ENCODE data around the gene MAP4K5. TPM values are rescaled to one million over a fixed set of nuclear protein-coding genes. Genes with fewer than 3 reads are reported as not detected.

MAP4K5 gene
- total and polyA plus RNA-seq, 2 of the 13 experiments (the other 11 are each of a cell fraction or from before 2014, with no cell fraction given), result 12.7 to 23.9 TPM

GRCh38 chr14:50434528-50434927 is 97.8 kb downstream of the MAP4K5 start:
- no peak overlapping the region for H3K9ac ChIP-seq (ENCODE audit: insufficient read depth, low read depth, low read length)
- no peak for FAIRE-seq
- no peaks in the 10 kb centered on the region for H3K79me2 ChIP-seq (ENCODE audit: insufficient read depth, low read length)
- no peaks in the 10 kb centered on the region for H3K27me3 ChIP-seq (ENCODE audit: control insufficient read depth in 1 of 2, insufficient read depth in 2 of 2, low read length in 2 of 2)
- H3K4me2 ChIP-seq (ENCODE audit: low read depth, low read length), result no peak overlapping the region
- ChIA-PET CTCF (ENCODE audit: low intra/inter-chr PET ratio, low total read pairs) (no interaction called here), POLR2A (no interaction called here)
- no peaks in the 10 kb centered on the region for H3K9me3 ChIP-seq (ENCODE audit: low read length)
- no peak overlapping the region for H3K4me3 ChIP-seq (replicated peaks in 1 of 3; ENCODE audit: insufficient read depth in 1 of 3, low read depth in 2 of 3, low read length in 3 of 3)
- no peak overlapping the region for H2AFZ ChIP-seq (ENCODE audit: low read length)
- intact Hi-C loops (cut with micrococcal nuclease; ENCODE audit: unreplicated experiment), result no loop called here
- in situ Hi-C loops (cut with HindIII; ENCODE audit: extremely low pct_ligation_motif_present, low pct_unique_long_range_greater_than_20kb), result no loop called here
- H3K4me1 ChIP-seq (ENCODE audit: insufficient read depth, low read length), result 0 out of 2 replicates have a peak, but pooled peaks cover 5% of the 10 kb centered on the region
- DNase-seq (ENCODE audit: low spot score), result peak; percentile 5
- H3K36me3 ChIP-seq (replicated peaks in 1 of 2; ENCODE audit: control insufficient read depth in 1 of 2, insufficient read depth in 2 of 2, low read length in 2 of 2), result peaks cover 5 to 23% of the 10 kb centered on the region in 2 experiments
- no peak for TF ChIP-seq ZFP82 (CRISPR knock-in tag; IDR thresholded peaks at IDR 0.05; ENCODE audit: borderline replicate concordance)
- TF ChIP-seq, protein P1, sequence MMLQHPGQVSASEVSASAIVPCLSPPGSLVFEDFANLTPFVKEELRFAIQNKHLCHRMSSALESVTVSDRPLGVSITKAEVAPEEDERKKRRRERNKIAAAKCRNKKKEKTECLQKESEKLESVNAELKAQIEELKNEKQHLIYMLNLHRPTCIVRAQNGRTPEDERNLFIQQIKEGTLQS (CRISPR knock-in tag; IDR thresholded peaks at IDR 0.05), result no peak
- TF ChIP-seq, protein P2, sequence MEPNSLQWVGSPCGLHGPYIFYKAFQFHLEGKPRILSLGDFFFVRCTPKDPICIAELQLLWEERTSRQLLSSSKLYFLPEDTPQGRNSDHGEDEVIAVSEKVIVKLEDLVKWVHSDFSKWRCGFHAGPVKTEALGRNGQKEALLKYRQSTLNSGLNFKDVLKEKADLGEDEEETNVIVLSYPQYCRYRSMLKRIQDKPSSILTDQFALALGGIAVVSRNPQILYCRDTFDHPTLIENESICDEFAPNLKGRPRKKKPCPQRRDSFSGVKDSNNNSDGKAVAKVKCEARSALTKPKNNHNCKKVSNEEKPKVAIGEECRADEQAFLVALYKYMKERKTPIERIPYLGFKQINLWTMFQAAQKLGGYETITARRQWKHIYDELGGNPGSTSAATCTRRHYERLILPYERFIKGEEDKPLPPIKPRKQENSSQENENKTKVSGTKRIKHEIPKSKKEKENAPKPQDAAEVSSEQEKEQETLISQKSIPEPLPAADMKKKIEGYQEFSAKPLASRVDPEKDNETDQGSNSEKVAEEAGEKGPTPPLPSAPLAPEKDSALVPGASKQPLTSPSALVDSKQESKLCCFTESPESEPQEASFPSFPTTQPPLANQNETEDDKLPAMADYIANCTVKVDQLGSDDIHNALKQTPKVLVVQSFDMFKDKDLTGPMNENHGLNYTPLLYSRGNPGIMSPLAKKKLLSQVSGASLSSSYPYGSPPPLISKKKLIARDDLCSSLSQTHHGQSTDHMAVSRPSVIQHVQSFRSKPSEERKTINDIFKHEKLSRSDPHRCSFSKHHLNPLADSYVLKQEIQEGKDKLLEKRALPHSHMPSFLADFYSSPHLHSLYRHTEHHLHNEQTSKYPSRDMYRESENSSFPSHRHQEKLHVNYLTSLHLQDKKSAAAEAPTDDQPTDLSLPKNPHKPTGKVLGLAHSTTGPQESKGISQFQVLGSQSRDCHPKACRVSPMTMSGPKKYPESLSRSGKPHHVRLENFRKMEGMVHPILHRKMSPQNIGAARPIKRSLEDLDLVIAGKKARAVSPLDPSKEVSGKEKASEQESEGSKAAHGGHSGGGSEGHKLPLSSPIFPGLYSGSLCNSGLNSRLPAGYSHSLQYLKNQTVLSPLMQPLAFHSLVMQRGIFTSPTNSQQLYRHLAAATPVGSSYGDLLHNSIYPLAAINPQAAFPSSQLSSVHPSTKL (CRISPR knock-in tag; IDR thresholded peaks at IDR 0.05), result no peak
- TF ChIP-seq KIAA2018 (CRISPR knock-in tag; IDR thresholded peaks at IDR 0.05; ENCODE audit: borderline replicate concordance), result no peak
- no peak for TF ChIP-seq ZMAT5 (CRISPR knock-in tag; IDR thresholded peaks at IDR 0.05; ENCODE audit: borderline replicate concordance, low read depth)
- no peak for TF ChIP-seq MEIS1 (CRISPR knock-in tag; IDR thresholded peaks at IDR 0.05; ENCODE audit: borderline replicate concordance)
- TF ChIP-seq SPEN (CRISPR knock-in tag; IDR thresholded peaks at IDR 0.05; ENCODE audit: low read depth), result no peak
- no peak overlapping the region for H3K27ac ChIP-seq (ENCODE audit: extremely low read length, insufficient read depth, low read length)
- ATAC-seq, result no peak
- BruUV-seq (replicated peaks), result no TSS peak
- no peaks in the 10 kb centered on the region for H4K20me1 ChIP-seq (ENCODE audit: insufficient read depth, low read length)
